OCI-LY7 (cell line): ENCODE measurements around the gene CD70.

Experiments
- EZH2phosphoT487 ChIP-seq: fragments of 200-600 bp; sonication (generic); IDR thresholded peaks from 2 replicates; pipeline ENCODE4 v1.6.1; 2018; ENCODE audit warnings: low read depth, borderline replicate concordance, mild to moderate bottlenecking, mixed run types, antibody characterized with exemption, low read length, moderate library complexity, mixed read lengths
- TF ChIP-seq, protein P1 (sequence below): fragments of 200-600 bp; sonication (generic); conservative IDR thresholded peaks from 2 replicates; pipeline ENCODE4 v1.5.1; 2014; ENCODE audit warnings: mild to moderate bottlenecking, antibody characterized with exemption, low read length, moderate library complexity, mixed read lengths

DNA sequence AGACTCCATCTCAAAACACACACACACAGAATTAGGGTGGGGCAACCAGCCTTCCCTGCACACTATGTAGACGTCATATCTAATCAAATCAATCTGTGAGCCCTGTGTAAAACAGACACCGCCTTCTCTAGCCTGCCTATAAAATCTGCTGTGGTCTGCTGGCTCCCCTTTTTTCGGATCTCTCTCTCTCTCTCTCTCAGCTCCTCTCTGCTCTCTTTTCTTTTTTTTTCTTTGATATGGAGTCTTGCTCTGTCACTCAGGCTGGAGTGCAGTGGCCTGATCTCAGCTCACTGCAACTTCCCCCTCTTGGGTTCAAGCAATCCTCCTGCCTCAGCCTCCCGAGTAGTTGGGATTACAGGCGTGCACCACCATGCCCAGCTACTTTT, 11.8 kb upstream of the CD70 start:
- TF ChIP-seq, protein P1, sequence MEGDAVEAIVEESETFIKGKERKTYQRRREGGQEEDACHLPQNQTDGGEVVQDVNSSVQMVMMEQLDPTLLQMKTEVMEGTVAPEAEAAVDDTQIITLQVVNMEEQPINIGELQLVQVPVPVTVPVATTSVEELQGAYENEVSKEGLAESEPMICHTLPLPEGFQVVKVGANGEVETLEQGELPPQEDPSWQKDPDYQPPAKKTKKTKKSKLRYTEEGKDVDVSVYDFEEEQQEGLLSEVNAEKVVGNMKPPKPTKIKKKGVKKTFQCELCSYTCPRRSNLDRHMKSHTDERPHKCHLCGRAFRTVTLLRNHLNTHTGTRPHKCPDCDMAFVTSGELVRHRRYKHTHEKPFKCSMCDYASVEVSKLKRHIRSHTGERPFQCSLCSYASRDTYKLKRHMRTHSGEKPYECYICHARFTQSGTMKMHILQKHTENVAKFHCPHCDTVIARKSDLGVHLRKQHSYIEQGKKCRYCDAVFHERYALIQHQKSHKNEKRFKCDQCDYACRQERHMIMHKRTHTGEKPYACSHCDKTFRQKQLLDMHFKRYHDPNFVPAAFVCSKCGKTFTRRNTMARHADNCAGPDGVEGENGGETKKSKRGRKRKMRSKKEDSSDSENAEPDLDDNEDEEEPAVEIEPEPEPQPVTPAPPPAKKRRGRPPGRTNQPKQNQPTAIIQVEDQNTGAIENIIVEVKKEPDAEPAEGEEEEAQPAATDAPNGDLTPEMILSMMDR: no peak
- TF ChIP-seq EZH2phosphoT487: no peak
